Measurements from ENCODE around the gene CYB5R4.

The CYB5R4 gene

GRCh38 chr6:83998021-83998584 lies 138.6 kb downstream of the CYB5R4 start:
- H3K36me3 ChIP-seq (ENCODE audit: insufficient read depth, low read depth, low read length) = no peaks in the 10 kb centered on the region
- H3K9ac ChIP-seq (ENCODE audit: low read depth, low read length) = no peak overlapping the region
- no peaks in the 10 kb centered on the region; the same call in 1 of the 2 replicates for H3K9me3 ChIP-seq (ENCODE audit: insufficient read depth, low read depth, low read length)
- H3K4me1 ChIP-seq (ENCODE audit: insufficient read depth, low read length) = no peaks in the 10 kb centered on the region; the same call in 1 of the 2 replicates
- no peak overlapping the region for H3K27ac ChIP-seq (ENCODE audit: low read length)
- H3K27me3 ChIP-seq (ENCODE audit: insufficient read depth, low read length) = no peaks in the 10 kb centered on the region
- H3K4me3 ChIP-seq (ENCODE audit: low read length) = no peak overlapping the region

GRCh38 chr6:84001119-84001518 lies 141.6 kb downstream of the CYB5R4 start:
- Histone ChIP-seq H3K9me3 (ENCODE audit: insufficient read depth, low read depth, low read length) (no peaks in the 10 kb centered on the region; the same call in 1 of the 2 replicates), H3K27ac (ENCODE audit: low read length) (no peak overlapping the region), H3K36me3 (ENCODE audit: insufficient read depth, low read depth, low read length) (no peaks in the 10 kb centered on the region), H3K27me3 (ENCODE audit: insufficient read depth, low read length) (no peaks in the 10 kb centered on the region), H3K4me1 (ENCODE audit: insufficient read depth, low read length) (no peaks in the 10 kb centered on the region; the same call in 1 of the 2 replicates), H3K9ac (ENCODE audit: low read depth, low read length) (no peak overlapping the region), H3K4me3 (ENCODE audit: low read length) (no peak overlapping the region)

- no peaks in the 10 kb centered on the region for H3K9me3 ChIP-seq (ENCODE audit: insufficient read depth, low read depth, low read length)
- H3K4me3 ChIP-seq (ENCODE audit: low read length) = no peak overlapping the region
- H3K27ac ChIP-seq (ENCODE audit: low read length) = no peak overlapping the region
- H3K36me3 ChIP-seq (ENCODE audit: insufficient read depth, low read depth, low read length) = no peaks in the 10 kb centered on the region
- H3K27me3 ChIP-seq (ENCODE audit: insufficient read depth, low read length) = no peaks in the 10 kb centered on the region
- H3K4me1 ChIP-seq (ENCODE audit: insufficient read depth, low read length) = no peaks in the 10 kb centered on the region; the same call in 1 of the 2 replicates
- H3K9ac ChIP-seq (ENCODE audit: low read depth, low read length) = no peak overlapping the region; the same call in 1 of the 2 replicates
These were observed 142.7 kb downstream of the CYB5R4 start for GRCh38 chr6:84002226-84002625.

- Histone ChIP-seq H3K4me1 (ENCODE audit: insufficient read depth, low read length) (no peaks in the 10 kb centered on the region; the same call in 1 of the 2 replicates), H3K9ac (ENCODE audit: low read depth, low read length) (no peak overlapping the region), H3K36me3 (ENCODE audit: insufficient read depth, low read depth, low read length) (no peaks in the 10 kb centered on the region), H3K4me3 (ENCODE audit: low read length) (no peak overlapping the region), H3K27me3 (ENCODE audit: insufficient read depth, low read length) (no peaks in the 10 kb centered on the region), H3K27ac (ENCODE audit: low read length) (no peak overlapping the region), H3K9me3 (ENCODE audit: insufficient read depth, low read depth, low read length) (no peaks in the 10 kb centered on the region)
These were observed 143.6 kb downstream of the CYB5R4 start for GRCh38 chr6:84003131-84003530.

- H3K27me3 ChIP-seq (ENCODE audit: insufficient read depth, low read length) = no peaks in the 10 kb centered on the region
- no peak overlapping the region for H3K9ac ChIP-seq (ENCODE audit: low read depth, low read length)
- H3K4me1 ChIP-seq (ENCODE audit: insufficient read depth, low read length) = no peaks in the 10 kb centered on the region; the same call in 1 of the 2 replicates
- no peak overlapping the region for H3K27ac ChIP-seq (ENCODE audit: low read length)
- H3K9me3 ChIP-seq (ENCODE audit: insufficient read depth, low read depth, low read length) = no peaks in the 10 kb centered on the region
- H3K4me3 ChIP-seq (ENCODE audit: low read length) = no peak overlapping the region
- H3K36me3 ChIP-seq (ENCODE audit: insufficient read depth, low read depth, low read length) = no peaks in the 10 kb centered on the region
These were observed 144.2 kb downstream of the CYB5R4 start for GRCh38 chr6:84003654-84004053.

GRCh38 chr6:84007871-84008270 lies 148.4 kb downstream of the CYB5R4 start:
- Histone ChIP-seq H3K27ac (ENCODE audit: low read length) (no peak overlapping the region), H3K4me1 (ENCODE audit: insufficient read depth, low read length) (no peaks in the 10 kb centered on the region), H3K9ac (ENCODE audit: low read depth, low read length) (no peak overlapping the region), H3K4me3 (ENCODE audit: low read length) (no peak overlapping the region), H3K36me3 (ENCODE audit: insufficient read depth, low read depth, low read length) (no peaks in the 10 kb centered on the region), H3K27me3 (ENCODE audit: insufficient read depth, low read length) (no peaks in the 10 kb centered on the region), H3K9me3 (ENCODE audit: insufficient read depth, low read depth, low read length) (no peaks in the 10 kb centered on the region)

- no peak overlapping the region for H3K9ac ChIP-seq (ENCODE audit: low read depth, low read length)
- no peak overlapping the region for H3K27ac ChIP-seq (ENCODE audit: low read length)
- no peaks in the 10 kb centered on the region for H3K36me3 ChIP-seq (ENCODE audit: insufficient read depth, low read depth, low read length)
- no peaks in the 10 kb centered on the region for H3K4me1 ChIP-seq (ENCODE audit: insufficient read depth, low read length)
- no peaks in the 10 kb centered on the region for H3K9me3 ChIP-seq (ENCODE audit: insufficient read depth, low read depth, low read length)
- H3K27me3 ChIP-seq (ENCODE audit: insufficient read depth, low read length) = no peaks in the 10 kb centered on the region
- no peak overlapping the region for H3K4me3 ChIP-seq (ENCODE audit: low read length)
These were observed 153.9 kb downstream of the CYB5R4 start for GRCh38 chr6:84013354-84013753.

- Histone ChIP-seq H3K27ac (ENCODE audit: low read length) (no peak overlapping the region), H3K4me1 (ENCODE audit: insufficient read depth, low read length) (peaks cover 3% of the 10 kb centered on the region; the same call in 1 of the 2 replicates), H3K36me3 (ENCODE audit: insufficient read depth, low read depth, low read length) (no peaks in the 10 kb centered on the region), H3K27me3 (ENCODE audit: insufficient read depth, low read length) (no peaks in the 10 kb centered on the region), H3K9me3 (ENCODE audit: insufficient read depth, low read depth, low read length) (no peaks in the 10 kb centered on the region), H3K4me3 (ENCODE audit: low read length) (no peak overlapping the region), H3K9ac (ENCODE audit: low read depth, low read length) (no peak overlapping the region)
These were observed 154.4 kb downstream of the CYB5R4 start for GRCh38 chr6:84013931-84014330.

- H3K9me3 ChIP-seq (ENCODE audit: insufficient read depth, low read depth, low read length) = no peaks in the 10 kb centered on the region
- H3K27ac ChIP-seq (ENCODE audit: low read length) = no peak overlapping the region
- H3K36me3 ChIP-seq (ENCODE audit: insufficient read depth, low read depth, low read length) = no peaks in the 10 kb centered on the region
- H3K9ac ChIP-seq (ENCODE audit: low read depth, low read length) = no peak overlapping the region
- no peaks in the 10 kb centered on the region for H3K27me3 ChIP-seq (ENCODE audit: insufficient read depth, low read length)
- no peak overlapping the region for H3K4me3 ChIP-seq (ENCODE audit: low read length)
- H3K4me1 ChIP-seq (ENCODE audit: insufficient read depth, low read length) = peaks cover 5% of the 10 kb centered on the region; the same call in 1 of the 2 replicates
These were observed 156.5 kb downstream of the CYB5R4 start for GRCh38 chr6:84016029-84016428.

Measured in iPS-20b (cell line).